GM12878 (cell line): ENCODE data around the gene MYO1D. TPM values are rescaled to one million over a fixed set of nuclear protein-coding genes. Genes with fewer than 3 reads are reported as not detected.

ENCODE experiments used
- ATAC-seq: fragments of 200-7000 bp; cut with Tn5 transposase; 3 replicates; pipeline ENCODE4 v1.9.1; 2020; ENCODE audit warnings: mild to moderate bottlenecking, moderate library complexity
- BruUV-seq: library from RNA; stranded (reverse); fragments of 400-500 nt; replicated peaks from 2 replicates; lab custom pipeline; 2021; lab: Mats Ljungman, UMichigan
- CTCF ChIA-PET: fragments of 300-600 bp; sonication (Branson Sonifier 250); formaldehyde crosslinking; extraction: SDS; loops from one replicate; lab custom pipeline; 2021; ENCODE audit warnings: inconsistent platforms; lab: Yijun Ruan, JAX
- POLR2A ChIA-PET: fragments of 350-600 bp; formaldehyde crosslinking; extraction: SDS; loops from one replicate; lab custom pipeline; 2021; ENCODE audit warnings: inconsistent platforms; lab: Charles Lee
- RAD21 ChIA-PET: fragments of 300-600 bp; sonication (Branson Sonifier 250); formaldehyde crosslinking; loops from one replicate; lab custom pipeline; 2023; ENCODE audit warnings: antibody characterized with exemption; ENCODE audit not compliant: unreplicated experiment; lab: Charles Lee
- SMC1A ChIA-PET: fragments of 300-600 bp; sonication (Branson Sonifier 250); formaldehyde crosslinking; loops from one replicate; lab custom pipeline; 2023; ENCODE audit not compliant: unreplicated experiment, uncharacterized antibody; lab: Charles Lee
- DNase-seq: peaks from one replicate; pipeline ENCODE4 v3.0.0-alpha.2; 2011; ENCODE audit warnings: low read depth, low spot score
- FAIRE-seq: peaks from 3 replicates; lab custom pipeline; 2011; peaks lifted over from hg19 to GRCh38; lab: Jason Lieb, UNC
- H2AFZ ChIP-seq: 2 replicates; pipeline ENCODE4 v1.6.0; 2011; ENCODE audit warnings: low read depth, low read length, control low read depth; ENCODE audit not compliant: control insufficient read depth
- H3K27ac ChIP-seq: 2 replicates; pipeline ENCODE4 v1.5.1; 2011; ENCODE audit warnings: control low read depth; ENCODE audit not compliant: control insufficient read depth, insufficient read depth
- H3K27me3 ChIP-seq, 2 experiments: replicated peaks in 1 of 2; 2 replicates each; pipeline versions ENCODE4 v1.6.0 to v1.6.1; 2011; ENCODE audit warnings: low read length in 1 of 2; ENCODE audit not compliant: control insufficient read depth in 2 of 2, insufficient read depth in 2 of 2
- H3K36me3 ChIP-seq, 2 experiments: 2 replicates each; pipeline ENCODE4 v1.5.1; 2011; ENCODE audit warnings: low read length in 1 of 2; ENCODE audit not compliant: control insufficient read depth in 2 of 2, insufficient read depth in 2 of 2
- H3K4me1 ChIP-seq: 2 replicates; pipeline ENCODE4 v1.6.1; 2011; ENCODE audit warnings: mild to moderate bottlenecking, low read length, moderate library complexity, mixed read lengths; ENCODE audit not compliant: control insufficient read depth, insufficient read depth
- H3K4me2 ChIP-seq: 2 replicates; pipeline ENCODE4 v1.6.0; 2011; ENCODE audit warnings: control low read depth; ENCODE audit not compliant: control insufficient read depth, insufficient read depth
- H3K4me3 ChIP-seq: fragments of 200-600 bp; sonication (generic); 2 replicates; pipeline ENCODE4 v1.5.1; 2016
- H3K79me2 ChIP-seq: 2 replicates; pipeline ENCODE4 v1.6.0; 2011; ENCODE audit warnings: low read length; ENCODE audit not compliant: control insufficient read depth, insufficient read depth
- H3K9ac ChIP-seq: 2 replicates; pipeline ENCODE4 v1.8.0; 2011; ENCODE audit warnings: low read length, control low read depth, mixed read lengths; ENCODE audit not compliant: control insufficient read depth, insufficient read depth
- H3K9me3 ChIP-seq: replicated peaks from 3 replicates; pipeline ENCODE4 v1.5.1; 2011; ENCODE audit warnings: mild to moderate bottlenecking, low read length; ENCODE audit not compliant: control insufficient read depth, insufficient read depth
- H4K20me1 ChIP-seq: 2 replicates; pipeline ENCODE4 v1.6.0; 2011; ENCODE audit not compliant: control insufficient read depth, insufficient read depth
- CTCF ChIP-seq, 3 experiments: IDR thresholded peaks in 2 of 3; conservative IDR thresholded peaks in 1 of 3; 2 replicates each; pipeline ENCODE4 v1.5.1; 2011; ENCODE audit warnings: low read depth in 3 of 3, low read length in 3 of 3, mild to moderate bottlenecking in 3 of 3, control low read depth in 2 of 3, moderate library complexity in 2 of 3, inconsistent platforms in 1 of 3, mixed read lengths in 1 of 3; ENCODE audit not compliant: control insufficient read depth in 2 of 3, insufficient read depth in 1 of 3; ENCODE audit errors: extremely low read depth in 1 of 3
- NKRF ChIP-seq: fragments of 450-650 bp; conservative IDR thresholded peaks from 2 replicates; pipeline ENCODE4 v1.6.1; 2017; ENCODE audit warnings: mild to moderate bottlenecking, moderate library complexity
- WGBS: methylation state at CpG from one replicate; pipeline ENCODE4 v1.1.6; 2016; ENCODE audit warnings: low lambda C conversion rate; ENCODE audit not compliant: insufficient replicate concordance, insufficient coverage; ENCODE audit errors: missing lambda C conversion rate; 5-methylcytosine and 5-hydroxymethylcytosine counted together
- in situ Hi-C: fragments of 300-500 bp; cut with MboI; formaldehyde crosslinking; loops from 9 replicates; pipeline ENCODE4 v1.14.3; 2018; ENCODE audit warnings: mixed read lengths
- intact Hi-C: fragments of 100-400 bp; cut with micrococcal nuclease; formaldehyde crosslinking; loops from one replicate; pipeline ENCODE4 v1.14.2; 2022; ENCODE audit not compliant: unreplicated experiment
- polyA plus RNA-seq, 11 experiments: library from polyadenylated mRNA; depleted of rRNA in 4 of 11; unstranded in 6 of 11; stranded (reverse) in 5 of 11; fragments of >200 nt; fragmentation: Nextera tagmentation in 4 of 11; fragmentation: Illumina TruSeq in 1 of 11; extraction: Ambion mirVana in 4 of 11; extraction: Trizol in 1 of 11; gene quantifications; 1 replicate in 1 of 11; 2 replicates in 10 of 11; pipeline versions ENCODE4 v1.2.1 to v1.2.3, GENCODE V29; 2011 to 2016; ENCODE audit warnings: inconsistent platforms in 2 of 11, missing spikeins in 2 of 11, low read depth in 1 of 11
- total RNA-seq, 4 experiments: library from RNA; depleted of rRNA in 3 of 4; stranded (reverse); fragments of >200 nt in 3 of 4; fragmentation: Illumina TruSeq in 1 of 4; extraction: Trizol in 1 of 4; gene quantifications; 2 replicates each; pipeline versions ENCODE4 v1.2.1 to v1.2.3, GENCODE V29; 2013 to 2021

MYO1D gene
- total and polyA plus RNA-seq, 10 of the 15 experiments (the other 5 are each of a cell fraction or from before 2014, with no cell fraction given) = 1.8 to 37.7 (median 25.4) TPM

GRCh38 chr17:32497431-32498205 lies 379.3 kb downstream of the MYO1D start:
- TF ChIP-seq NKRF (no peak), CTCF (IDR thresholded peaks at IDR 0.05 in 2 of 3, conservative IDR thresholded peaks at IDR 0.05 in 1 of 3; ENCODE audit: control insufficient read depth in 2 of 3, extremely low read depth in 1 of 3, insufficient read depth in 1 of 3, low read depth in 3 of 3, low read length in 3 of 3) (peak in 1 of 3 experiments; percentile 14; a peak in 1 of 6 replicates)
- intact Hi-C loops (no loop called here), in situ Hi-C loops (no loop called here)
- H2AFZ ChIP-seq = no peak overlapping the region
- H4K20me1 ChIP-seq = no peaks in the 10 kb centered on the region
- WGBS = 82% methylated on average over 18 of the region's 18 CpGs
- H3K27me3 ChIP-seq = no peaks in the 10 kb centered on the region
- no peak for DNase-seq
- RAD21 ChIA-PET = interaction anchor here (16.4 kb wide), 1 partner anchor 21 kb away, joined by 543 read pairs; no protein-coding TSS in a partner anchor
- CTCF ChIA-PET = no interaction called here
- SMC1A ChIA-PET = interaction anchor here (1.1 to 1.4 kb wide), 3 partner anchors 8 to 61 kb away, joined by 3 read pairs; no protein-coding TSS in a partner anchor
- H3K4me2 ChIP-seq = no peak overlapping the region
- no peak for ATAC-seq
- POLR2A ChIA-PET = interaction anchor here (1.0 kb wide), 1 partner anchor 8 kb away, joined by 6 read pairs; no protein-coding TSS in a partner anchor
- BruUV-seq = no TSS peak
- no peaks in the 10 kb centered on the region for H3K9me3 ChIP-seq
- no peak overlapping the region for H3K4me3 ChIP-seq
- no peak for FAIRE-seq
- no peak overlapping the region for H3K27ac ChIP-seq
- H3K36me3 ChIP-seq = no peaks in the 10 kb centered on the region; a peak in 1 of 4 replicates
- H3K79me2 ChIP-seq = no peaks in the 10 kb centered on the region
- peaks cover 17% of the 10 kb centered on the region for H3K4me1 ChIP-seq
- H3K9ac ChIP-seq = no peak overlapping the region
